Sigmoid colon (tissue), 7 donors: ENCODE results near the gene GTF2IRD1. TPM values are rescaled to one million over a fixed set of nuclear protein-coding genes. Genes with fewer than 3 reads are reported as not detected.

Source experiments
- DNase-seq: peaks from one replicate; pipeline ENCODE4 v3.0.0-alpha.2; 2019
- H3K27ac ChIP-seq, 4 donors: fragments of 200-600 bp; sonication (generic); one replicate each; pipeline ENCODE4 v1.5.1; 2016 to 2019; ENCODE audit warnings: mild to moderate bottlenecking in 1 of 4
- H3K27me3 ChIP-seq, 3 donors: fragments of 200-600 bp; sonication (generic); one replicate each; pipeline ENCODE4 v1.5.1; 2019; ENCODE audit warnings: mild to moderate bottlenecking in 1 of 3
- H3K36me3 ChIP-seq, 4 donors: fragments of 200-600 bp; sonication (generic); one replicate each; pipeline ENCODE4 v1.5.1; 2016 to 2019
- H3K4me1 ChIP-seq, 4 donors: fragments of 200-600 bp; sonication (generic); one replicate each; pipeline ENCODE4 v1.5.1; 2017 to 2019
- H3K4me3 ChIP-seq, 4 donors: fragments of 200-600 bp; sonication (generic); one replicate each; pipeline ENCODE4 v1.5.1; 2017 to 2019; ENCODE audit warnings: mild to moderate bottlenecking in 2 of 4, moderate library complexity in 1 of 4
- H3K9me3 ChIP-seq, 4 donors: fragments of 200-600 bp in 3 of 4; sonication (generic) in 3 of 4; one replicate each; pipeline versions ENCODE4 v1.5.1 to v1.6.1; 2013 to 2019
- EP300 ChIP-seq, 4 donors: sonication (generic); formaldehyde crosslinking; IDR thresholded peaks; one replicate each; pipeline ENCODE4 v1.6.1; 2017; ENCODE audit warnings: antibody characterized with exemption in 4 of 4
- POLR2A ChIP-seq, 2 donors: fragments of 450-650 bp; IDR thresholded peaks; one replicate each; pipeline ENCODE4 v1.6.1; 2016; ENCODE audit warnings: antibody characterized with exemption in 2 of 2, mild to moderate bottlenecking in 2 of 2, moderate library complexity in 2 of 2
- POLR2AphosphoS5 ChIP-seq, 4 donors: sonication (generic); formaldehyde crosslinking; IDR thresholded peaks; one replicate each; pipeline ENCODE4 v1.6.1; 2017; ENCODE audit warnings: antibody characterized with exemption in 4 of 4
- WGBS, 2 donors: extraction: QIAGEN DNeasy Blood & Tissue Kit; methylation state at CpG; one replicate each; pipeline ENCODE4 v1.1.7; 2013; 5-methylcytosine and 5-hydroxymethylcytosine counted together
- intact Hi-C: fragments of 100-400 bp; cut with DNase I; formaldehyde crosslinking; loops from one replicate; pipeline ENCODE4 v1.15.1; 2023
- polyA plus RNA-seq, 3 donors: library from polyadenylated mRNA; stranded (reverse); fragments of 200-250 nt; gene quantifications; one replicate each; pipeline ENCODE4 v1.2.3, GENCODE V29; 2013
- total RNA-seq, 4 donors: library from RNA; depleted of rRNA; stranded (reverse); fragments of >200 nt; gene quantifications; one replicate each; pipeline ENCODE4 v1.1.0, GENCODE V29; 2016
- TF ChIP-seq, protein P1 (sequence below), 4 experiments: fragments of 450-650 bp in 3 of 4; fragments of 200-600 bp in 1 of 4; IDR thresholded peaks; one replicate each; pipeline ENCODE4 v1.5.1; 2016 to 2019; ENCODE audit warnings: antibody characterized with exemption in 4 of 4, mild to moderate bottlenecking in 3 of 4, moderate library complexity in 2 of 4
- donor health status: healthy with polysubstance abuse.
- donor health status: Bipolar disorder and iron deficiency.
- donor health status: healthy.

GTF2IRD1 gene
- total and polyA plus RNA-seq, 7 donors: 1.8 to 24.2 (median 15.0) TPM

DNA sequence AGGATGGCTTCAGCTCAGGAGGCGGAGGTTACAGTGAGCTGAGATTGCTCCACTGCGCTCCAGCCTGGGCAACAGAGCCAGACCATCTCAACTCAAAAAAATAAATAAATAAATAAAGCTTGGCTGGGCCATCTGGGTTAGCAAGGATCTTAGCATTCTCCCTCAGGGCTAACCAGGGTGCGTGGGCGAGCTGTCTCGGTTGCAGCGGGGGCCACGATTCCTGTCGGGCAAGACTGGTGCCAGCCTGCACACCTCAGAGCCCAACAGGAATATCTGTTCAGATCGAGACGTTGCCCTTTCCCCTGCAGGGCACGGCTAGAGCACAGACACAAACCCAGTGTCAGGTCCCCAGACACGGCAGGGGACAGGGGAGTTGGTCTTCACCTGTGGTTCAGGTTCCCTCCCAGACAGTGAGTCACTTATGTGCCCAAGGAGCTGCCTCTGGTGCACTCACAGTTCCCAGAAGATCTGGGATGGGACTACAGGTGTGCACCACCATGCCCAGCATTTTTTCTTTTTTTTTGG lies 128.3 kb downstream of the GTF2IRD1 start:
- intact Hi-C loops: loop anchor here (10.0 kb wide), 1 partner anchor 67 kb away; no protein-coding TSS in a partner anchor
- WGBS, 2 donors: 87 to 90% methylated on average over 12 of the region's 12 CpGs
- no peak for DNase-seq
- no peaks in the 10 kb centered on the region for H3K9me3 ChIP-seq
- no peak for TF ChIP-seq POLR2A (IDR thresholded peaks at IDR 0.05)
- TF ChIP-seq POLR2AphosphoS5 (IDR thresholded peaks at IDR 0.05): no peak
- TF ChIP-seq EP300 (IDR thresholded peaks at IDR 0.05): no peak
- TF ChIP-seq, protein P1, sequence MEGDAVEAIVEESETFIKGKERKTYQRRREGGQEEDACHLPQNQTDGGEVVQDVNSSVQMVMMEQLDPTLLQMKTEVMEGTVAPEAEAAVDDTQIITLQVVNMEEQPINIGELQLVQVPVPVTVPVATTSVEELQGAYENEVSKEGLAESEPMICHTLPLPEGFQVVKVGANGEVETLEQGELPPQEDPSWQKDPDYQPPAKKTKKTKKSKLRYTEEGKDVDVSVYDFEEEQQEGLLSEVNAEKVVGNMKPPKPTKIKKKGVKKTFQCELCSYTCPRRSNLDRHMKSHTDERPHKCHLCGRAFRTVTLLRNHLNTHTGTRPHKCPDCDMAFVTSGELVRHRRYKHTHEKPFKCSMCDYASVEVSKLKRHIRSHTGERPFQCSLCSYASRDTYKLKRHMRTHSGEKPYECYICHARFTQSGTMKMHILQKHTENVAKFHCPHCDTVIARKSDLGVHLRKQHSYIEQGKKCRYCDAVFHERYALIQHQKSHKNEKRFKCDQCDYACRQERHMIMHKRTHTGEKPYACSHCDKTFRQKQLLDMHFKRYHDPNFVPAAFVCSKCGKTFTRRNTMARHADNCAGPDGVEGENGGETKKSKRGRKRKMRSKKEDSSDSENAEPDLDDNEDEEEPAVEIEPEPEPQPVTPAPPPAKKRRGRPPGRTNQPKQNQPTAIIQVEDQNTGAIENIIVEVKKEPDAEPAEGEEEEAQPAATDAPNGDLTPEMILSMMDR (IDR thresholded peaks at IDR 0.05): no peak
- H3K4me3 ChIP-seq: no peak overlapping the region
- H3K36me3 ChIP-seq: peaks cover 0 to 4% (median 0%) of the 10 kb centered on the region in 4 donors
- peaks cover 0 to 20% (median 13%) of the 10 kb centered on the region in 4 donors for H3K4me1 ChIP-seq
- H3K27me3 ChIP-seq: no peaks in the 10 kb centered on the region
- H3K27ac ChIP-seq: no peak overlapping the region

DNA sequence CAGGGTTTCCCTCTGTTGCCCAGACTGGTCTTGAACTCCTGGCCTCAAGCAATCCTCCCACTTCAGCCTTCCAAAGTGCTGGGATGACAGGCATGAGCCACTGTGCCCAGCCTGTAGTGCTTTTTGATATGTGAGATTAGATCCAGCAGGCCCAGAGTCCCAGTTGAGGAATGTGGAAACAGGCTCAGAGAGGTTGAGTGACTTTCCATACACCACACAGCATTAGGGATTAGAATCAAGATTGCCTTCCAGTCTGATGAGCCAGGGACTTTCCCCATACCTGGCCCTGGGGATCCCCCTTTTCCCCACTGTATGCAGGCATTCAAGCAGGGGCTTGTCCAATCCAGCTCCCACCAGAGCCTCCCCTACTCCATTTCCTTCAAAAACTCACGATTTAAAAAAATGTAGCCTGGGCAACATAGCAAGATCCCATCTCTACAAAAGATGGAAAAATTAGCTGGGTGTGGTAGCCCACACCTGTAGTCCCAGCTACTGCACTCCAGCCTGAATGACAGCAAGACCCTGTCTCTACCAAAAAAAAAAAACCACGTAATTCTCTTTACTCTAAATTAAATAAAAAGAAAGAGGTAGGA lies 128.8 kb downstream of the GTF2IRD1 start:
- H3K9me3 ChIP-seq: no peaks in the 10 kb centered on the region
- H3K4me1 ChIP-seq: peaks cover 0 to 26% (median 18%) of the 10 kb centered on the region in 4 donors
- whole genome bisulfite sequencing, 2 donors: 68 to 84% methylated on average over 2 of the region's 2 CpGs
- no peaks in the 10 kb centered on the region for H3K27me3 ChIP-seq
- intact Hi-C loops: loop anchor here (10.0 kb wide), 1 partner anchor 68 kb away; no protein-coding TSS in a partner anchor
- DNase-seq: no peak
- H3K27ac ChIP-seq: no peak overlapping the region
- no peak overlapping the region for H3K4me3 ChIP-seq
- peaks cover 0 to 4% (median 0%) of the 10 kb centered on the region in 4 donors for H3K36me3 ChIP-seq
- TF ChIP-seq POLR2AphosphoS5 (IDR thresholded peaks at IDR 0.05) (no peak), POLR2A (IDR thresholded peaks at IDR 0.05) (no peak), EP300 (IDR thresholded peaks at IDR 0.05) (no peak)
- TF ChIP-seq, protein P1 (IDR thresholded peaks at IDR 0.05): no peak

DNA sequence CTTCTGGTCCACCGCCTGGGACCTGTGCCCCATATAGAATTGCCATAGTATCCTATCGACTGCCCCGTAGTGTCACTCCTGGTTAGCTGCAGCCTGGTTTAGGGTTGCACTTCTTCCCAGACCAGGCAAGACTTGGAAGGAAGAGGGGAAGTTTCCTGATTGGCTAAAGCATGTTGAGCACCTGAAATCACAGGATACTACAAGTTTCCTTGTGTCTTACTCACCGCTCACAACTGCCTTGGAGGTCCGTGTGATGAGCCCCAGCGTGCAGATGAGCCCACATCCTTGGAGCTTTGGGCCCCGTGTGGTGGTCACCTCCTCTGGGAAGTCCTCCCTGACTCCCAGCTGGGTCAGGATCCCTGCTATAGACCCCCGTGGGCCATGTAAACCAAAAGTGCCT lies 129.9 kb downstream of the GTF2IRD1 start:
- no peak for DNase-seq
- Histone ChIP-seq H3K27ac (no peak overlapping the region), H3K9me3 (no peaks in the 10 kb centered on the region), H3K36me3 (no peaks in the 10 kb centered on the region), H3K27me3 (no peaks in the 10 kb centered on the region), H3K4me1 (peaks cover 0 to 29% (median 22%) of the 10 kb centered on the region in 4 donors), H3K4me3 (no peak overlapping the region)
- TF ChIP-seq POLR2A (IDR thresholded peaks at IDR 0.05): no peak
- no peak for TF ChIP-seq EP300 (IDR thresholded peaks at IDR 0.05)
- TF ChIP-seq, protein P1 (IDR thresholded peaks at IDR 0.05): no peak
- no peak for TF ChIP-seq POLR2AphosphoS5 (IDR thresholded peaks at IDR 0.05)
- 92 to 94% methylated on average over 8 of the region's 8 CpGs for WGBS, 2 donors
- intact Hi-C loops: loop anchor here (10.0 kb wide), 1 partner anchor 69 kb away; no protein-coding TSS in a partner anchor

DNA sequence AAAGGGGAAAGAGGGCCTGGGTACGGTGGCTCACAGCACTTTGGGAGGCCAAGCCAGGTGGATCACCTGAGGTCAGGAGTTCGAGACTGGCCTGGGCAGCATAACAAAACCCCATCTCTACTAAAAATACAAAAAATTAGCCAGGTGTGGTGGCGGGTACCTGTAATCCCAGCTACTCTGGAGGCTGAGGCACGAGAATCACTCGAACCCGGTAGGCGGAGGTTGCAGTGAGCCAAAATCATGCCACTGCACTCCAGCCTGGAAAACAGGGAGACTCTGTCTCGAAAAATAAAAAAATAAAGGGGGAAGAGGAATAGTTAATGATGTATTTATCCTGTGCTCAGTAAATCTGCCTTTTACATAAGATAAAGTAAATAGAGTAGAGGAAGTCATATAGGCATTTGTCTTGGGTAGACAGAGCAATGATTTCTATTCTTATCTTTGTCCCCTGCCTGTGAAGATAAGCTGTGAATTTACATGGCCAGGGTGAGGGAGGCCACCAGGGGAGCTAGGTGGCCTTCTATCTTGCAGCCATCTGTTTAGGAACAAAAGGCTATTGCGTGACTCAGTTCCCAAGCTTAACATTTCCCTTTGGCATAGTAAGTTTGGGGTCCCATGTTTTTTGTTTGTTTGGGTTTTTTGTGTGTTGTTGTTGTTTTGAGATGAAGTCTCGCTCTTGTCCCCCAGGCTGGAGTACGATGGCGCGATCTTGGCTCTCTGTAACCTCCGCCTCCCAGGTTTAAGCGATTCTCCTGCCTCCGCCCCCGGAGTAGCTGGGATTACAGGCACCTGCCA lies 130.7 kb downstream of the GTF2IRD1 start:
- H3K27me3 ChIP-seq: no peaks in the 10 kb centered on the region
- H3K27ac ChIP-seq: no peak overlapping the region
- H3K36me3 ChIP-seq: no peaks in the 10 kb centered on the region
- intact Hi-C loops: loop anchor here (10.0 kb wide), 1 partner anchor 70 kb away; no protein-coding TSS in a partner anchor
- WGBS, 2 donors: 72 to 90% methylated on average over 17 of the region's 17 CpGs
- H3K4me1 ChIP-seq: peaks cover 0 to 29% (median 22%) of the 10 kb centered on the region in 4 donors
- TF ChIP-seq, protein P1 (IDR thresholded peaks at IDR 0.05): no peak
- H3K9me3 ChIP-seq: no peaks in the 10 kb centered on the region
- no peak for DNase-seq
- H3K4me3 ChIP-seq: no peak overlapping the region
